Measurements from ENCODE around the gene GPRASP2.

DNA sequence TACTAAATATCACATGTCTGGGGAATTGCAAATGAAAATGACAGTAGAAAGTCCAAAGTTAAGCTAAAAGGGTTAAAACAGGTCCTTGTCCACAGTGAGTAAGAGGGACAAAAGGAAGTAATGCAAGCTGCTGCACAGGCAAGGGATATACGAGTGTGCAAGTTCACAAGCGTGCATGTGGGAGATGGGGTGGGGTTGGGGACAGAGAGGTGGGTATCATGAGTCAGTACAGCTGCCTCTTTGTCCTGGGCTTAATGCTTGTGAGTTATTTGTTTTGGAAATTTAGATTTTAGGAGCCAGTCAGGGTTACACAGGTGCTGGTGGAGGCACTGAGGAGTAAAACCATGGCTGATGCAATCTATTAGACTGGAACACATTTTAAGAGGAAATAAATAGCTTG lies 3.3 kb upstream of the GPRASP2 start:
- TF ChIP-seq, protein P1, sequence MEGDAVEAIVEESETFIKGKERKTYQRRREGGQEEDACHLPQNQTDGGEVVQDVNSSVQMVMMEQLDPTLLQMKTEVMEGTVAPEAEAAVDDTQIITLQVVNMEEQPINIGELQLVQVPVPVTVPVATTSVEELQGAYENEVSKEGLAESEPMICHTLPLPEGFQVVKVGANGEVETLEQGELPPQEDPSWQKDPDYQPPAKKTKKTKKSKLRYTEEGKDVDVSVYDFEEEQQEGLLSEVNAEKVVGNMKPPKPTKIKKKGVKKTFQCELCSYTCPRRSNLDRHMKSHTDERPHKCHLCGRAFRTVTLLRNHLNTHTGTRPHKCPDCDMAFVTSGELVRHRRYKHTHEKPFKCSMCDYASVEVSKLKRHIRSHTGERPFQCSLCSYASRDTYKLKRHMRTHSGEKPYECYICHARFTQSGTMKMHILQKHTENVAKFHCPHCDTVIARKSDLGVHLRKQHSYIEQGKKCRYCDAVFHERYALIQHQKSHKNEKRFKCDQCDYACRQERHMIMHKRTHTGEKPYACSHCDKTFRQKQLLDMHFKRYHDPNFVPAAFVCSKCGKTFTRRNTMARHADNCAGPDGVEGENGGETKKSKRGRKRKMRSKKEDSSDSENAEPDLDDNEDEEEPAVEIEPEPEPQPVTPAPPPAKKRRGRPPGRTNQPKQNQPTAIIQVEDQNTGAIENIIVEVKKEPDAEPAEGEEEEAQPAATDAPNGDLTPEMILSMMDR (IDR thresholded peaks at IDR 0.05; ENCODE audit: insufficient read depth, low read length, poor library complexity, severe bottlenecking), result no peak
- TF ChIP-seq EZH2phosphoT487 (conservative IDR thresholded peaks at IDR 0.05; ENCODE audit: low read length), result no peak
